HepG2 (cell line): ENCODE data around the gene BIRC7. TPM values are rescaled to one million over a fixed set of nuclear protein-coding genes. Genes with fewer than 3 reads are reported as not detected.

Experiments used
- AKNA ChIP-seq: sonication (generic); formaldehyde crosslinking; IDR thresholded peaks from 2 replicates; pipeline ENCODE4 v1.4.0; 2020; ENCODE audit warnings: missing genetic modification reagents, borderline replicate concordance
- GLI4 ChIP-seq: sonication (generic); formaldehyde crosslinking; IDR thresholded peaks from 2 replicates; pipeline ENCODE4 v1.5.1; 2020; ENCODE audit warnings: missing genetic modification reagents, mild to moderate bottlenecking, moderate library complexity, borderline replicate concordance
- MED13 ChIP-seq: sonication (generic); formaldehyde crosslinking; IDR thresholded peaks from 2 replicates; pipeline ENCODE4 v1.5.0; 2020; ENCODE audit warnings: missing genetic modification reagents
- NKX3-1 ChIP-seq: sonication (generic); formaldehyde crosslinking; IDR thresholded peaks from 2 replicates; pipeline ENCODE4 v1.5.0; 2020; ENCODE audit warnings: missing genetic modification reagents
- RERE ChIP-seq: IDR thresholded peaks from 2 replicates; pipeline ENCODE4 v1.6.1; 2016; ENCODE audit warnings: low read depth, missing genetic modification reagents, missing compliant biosample characterization
- SIX1 ChIP-seq: sonication (generic); formaldehyde crosslinking; IDR thresholded peaks from 2 replicates; pipeline ENCODE4 v1.4.0; 2020; ENCODE audit warnings: missing genetic modification reagents, borderline replicate concordance
- SP140L ChIP-seq: sonication (generic); formaldehyde crosslinking; IDR thresholded peaks from 2 replicates; pipeline ENCODE4 v1.4.0; 2020; ENCODE audit warnings: missing genetic modification reagents, borderline replicate concordance
- TEAD2 ChIP-seq: sonication (generic); formaldehyde crosslinking; IDR thresholded peaks from 2 replicates; pipeline ENCODE4 v1.9.0; 2021; ENCODE audit warnings: missing genetic modification reagents
- ZBTB46 ChIP-seq: sonication (generic); formaldehyde crosslinking; IDR thresholded peaks from 2 replicates; pipeline ENCODE4 v1.4.0; 2020; ENCODE audit warnings: mild to moderate bottlenecking, missing genetic modification reagents, borderline replicate concordance
- ZNF121 ChIP-seq: sonication (generic); formaldehyde crosslinking; IDR thresholded peaks from 2 replicates; pipeline ENCODE4 v1.5.0; 2020; ENCODE audit warnings: mild to moderate bottlenecking, missing genetic modification reagents
- ZNF430 ChIP-seq: sonication (generic); formaldehyde crosslinking; IDR thresholded peaks from 2 replicates; pipeline ENCODE4 v1.9.0; 2021; ENCODE audit warnings: mild to moderate bottlenecking, missing genetic modification reagents
- ZNF878 ChIP-seq: sonication (generic); formaldehyde crosslinking; IDR thresholded peaks from 2 replicates; pipeline ENCODE4 v1.8.1; 2023; ENCODE audit warnings: mild to moderate bottlenecking, missing genetic modification reagents, moderate library complexity
- polyA plus RNA-seq, 8 experiments: library from polyadenylated mRNA; depleted of rRNA in 3 of 8; stranded (reverse) in 7 of 8; unstranded in 1 of 8; fragments of >200 nt; fragmentation: Illumina TruSeq in 4 of 8; extraction: Trizol in 4 of 8; gene quantifications; 2 replicates each; pipeline versions ENCODE4 v1.2.1 to v1.2.3, GENCODE V29; 2011 to 2016; ENCODE audit warnings: low read depth in 4 of 8, missing spikeins in 1 of 8, mixed read lengths in 1 of 8; ENCODE audit not compliant: insufficient read depth in 1 of 8
- total RNA-seq, 5 experiments: library from RNA; depleted of rRNA; stranded (reverse); fragments of >200 nt; fragmentation: Illumina TruSeq; extraction: Trizol; gene quantifications; 2 replicates each; pipeline ENCODE4 v1.2.3, GENCODE V29; 2016; ENCODE audit warnings: low read depth in 1 of 5
- TF ChIP-seq, protein P1 (sequence below): fragments of 450-650 bp; IDR thresholded peaks from 2 replicates; pipeline ENCODE4 v1.6.1; 2017

The BIRC7 gene
- total and polyA plus RNA-seq, 2 of the 13 experiments (the other 11 are each of a cell fraction or from before 2014, with no cell fraction given) = 0.27 to 5.1 TPM

GRCh38 chr20:63215101-63216040 lies 20.3 kb upstream of the BIRC7 start (continued):
- TF ChIP-seq RERE (no peak), NKX3-1 (CRISPR knock-in tag) (no peak), MED13 (CRISPR knock-in tag) (no peak; the same call in 1 of the 2 replicates), AKNA (CRISPR knock-in tag) (no peak), ZNF121 (CRISPR knock-in tag) (no peak), SIX1 (CRISPR knock-in tag) (no peak), ZNF430 (CRISPR knock-in tag) (peak; percentile 51; the same call in 1 of the 2 replicates), ZBTB46 (CRISPR knock-in tag) (no peak), ZNF878 (no peak), GLI4 (CRISPR knock-in tag) (no peak), SP140L (no peak), TEAD2 (CRISPR knock-in tag) (no peak)
- TF ChIP-seq, protein P1, sequence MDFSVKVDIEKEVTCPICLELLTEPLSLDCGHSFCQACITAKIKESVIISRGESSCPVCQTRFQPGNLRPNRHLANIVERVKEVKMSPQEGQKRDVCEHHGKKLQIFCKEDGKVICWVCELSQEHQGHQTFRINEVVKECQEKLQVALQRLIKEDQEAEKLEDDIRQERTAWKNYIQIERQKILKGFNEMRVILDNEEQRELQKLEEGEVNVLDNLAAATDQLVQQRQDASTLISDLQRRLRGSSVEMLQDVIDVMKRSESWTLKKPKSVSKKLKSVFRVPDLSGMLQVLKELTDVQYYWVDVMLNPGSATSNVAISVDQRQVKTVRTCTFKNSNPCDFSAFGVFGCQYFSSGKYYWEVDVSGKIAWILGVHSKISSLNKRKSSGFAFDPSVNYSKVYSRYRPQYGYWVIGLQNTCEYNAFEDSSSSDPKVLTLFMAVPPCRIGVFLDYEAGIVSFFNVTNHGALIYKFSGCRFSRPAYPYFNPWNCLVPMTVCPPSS = no peak
